SJSA1 (cell line): Measurements from ENCODE around the gene IFITM5. TPM values are rescaled to one million over a fixed set of nuclear protein-coding genes. Genes with fewer than 3 reads are reported as not detected.
"Not testable (repeated sequence)": the region's sequence is repeated elsewhere in the genome, so short reads cannot be mapped to it uniquely, and the experiment has no call there.

Experiments used
- DNase-seq, 2 experiments: peaks; one replicate each; pipeline ENCODE4 v3.0.0-alpha.2; 2015 to 2020; ENCODE audit warnings: low spot score in 2 of 2, low read depth in 1 of 2
- H3K27ac ChIP-seq: fragments of 250-450 bp; sonication (Bioruptor Pico); 2 replicates; pipeline ENCODE4 v1.5.1; 2020; ENCODE audit warnings: mild to moderate bottlenecking, moderate library complexity
- H3K27me3 ChIP-seq: fragments of 250-450 bp; sonication (Bioruptor Pico); replicated peaks from 2 replicates; pipeline ENCODE4 v1.5.1; 2020; ENCODE audit warnings: mild to moderate bottlenecking, moderate library complexity
- H3K36me3 ChIP-seq: fragments of 250-450 bp; sonication (Bioruptor Pico); 2 replicates; pipeline ENCODE4 v1.5.1; 2020; ENCODE audit warnings: mild to moderate bottlenecking
- H3K4me1 ChIP-seq: fragments of 250-450 bp; sonication (Bioruptor Pico); replicated peaks from 2 replicates; pipeline ENCODE4 v1.6.1; 2021; ENCODE audit warnings: mild to moderate bottlenecking
- H3K4me3 ChIP-seq: fragments of 250-450 bp; sonication (Bioruptor Pico); 2 replicates; pipeline ENCODE4 v1.5.1; 2020; ENCODE audit warnings: mild to moderate bottlenecking
- H3K9me3 ChIP-seq: fragments of 250-450 bp; sonication (Bioruptor Pico); replicated peaks from 2 replicates; pipeline ENCODE4 v1.5.1; 2020; ENCODE audit warnings: mild to moderate bottlenecking
- total RNA-seq: library from RNA; depleted of rRNA; stranded (reverse); fragments of >200 nt; shearing (Covaris generic); gene quantifications from 2 replicates; pipeline ENCODE4 v1.2.3, GENCODE V29; 2014; rRNA removed

The IFITM5 gene
- total RNA-seq, result not detected in 2 replicates

DNA sequence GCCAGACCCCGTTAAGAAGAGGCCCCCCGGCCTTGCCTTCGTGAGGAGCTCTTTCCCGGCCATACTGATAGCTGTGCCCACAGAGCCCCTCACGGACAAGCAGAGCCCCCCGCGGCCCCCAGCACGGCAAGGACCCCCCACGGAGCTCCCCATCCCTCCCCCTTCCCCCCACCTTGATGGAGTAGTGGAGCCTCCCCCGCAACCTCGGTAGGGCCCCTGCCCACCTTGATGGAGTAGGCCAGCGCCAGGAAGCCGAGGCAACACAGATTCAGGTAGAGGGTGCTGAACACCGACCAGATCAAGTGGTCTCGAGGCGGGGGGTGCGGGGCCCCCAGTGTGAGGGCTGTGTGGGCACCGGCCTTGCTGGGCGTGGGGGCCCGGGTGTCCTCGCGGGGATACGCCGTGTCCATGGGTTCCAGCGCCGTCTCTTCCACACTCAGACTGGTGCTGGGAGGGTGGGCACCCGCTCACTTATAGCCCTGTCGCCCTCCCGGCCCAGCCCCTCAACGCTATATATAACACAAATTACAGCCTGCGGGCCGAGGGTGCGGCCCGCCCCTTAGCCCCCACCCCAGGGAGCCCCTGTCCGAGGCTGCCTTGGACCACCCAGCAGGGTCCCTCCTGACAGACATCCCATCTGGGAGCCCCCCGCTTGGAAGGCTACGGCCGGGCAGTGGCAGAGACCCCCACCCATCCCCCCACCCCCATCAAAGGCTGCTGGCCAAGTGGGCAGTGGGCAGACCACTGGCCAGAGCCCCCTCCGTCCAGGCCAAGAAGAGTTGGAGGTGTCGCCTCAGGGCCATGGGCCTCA is at the start of gene IFITM5:
Gene IFITM5, minus strand, starts transcription at position 446 of the 811 bp plus-strand sequence. Its CDS starts 36 bp downstream, at position 410.
- Histone ChIP-seq H3K36me3 (no peaks in the 10 kb centered on the region), H3K27ac (no peak within 1 kb of the TSS), H3K27me3 (no peaks in the 10 kb centered on the region), H3K4me3 (no peak within 1 kb of the TSS), H3K9me3 (no peaks in the 10 kb centered on the region), H3K4me1 (peaks cover 15% of the 10 kb centered on the region)
- DNase-seq, result no peak

DNA sequence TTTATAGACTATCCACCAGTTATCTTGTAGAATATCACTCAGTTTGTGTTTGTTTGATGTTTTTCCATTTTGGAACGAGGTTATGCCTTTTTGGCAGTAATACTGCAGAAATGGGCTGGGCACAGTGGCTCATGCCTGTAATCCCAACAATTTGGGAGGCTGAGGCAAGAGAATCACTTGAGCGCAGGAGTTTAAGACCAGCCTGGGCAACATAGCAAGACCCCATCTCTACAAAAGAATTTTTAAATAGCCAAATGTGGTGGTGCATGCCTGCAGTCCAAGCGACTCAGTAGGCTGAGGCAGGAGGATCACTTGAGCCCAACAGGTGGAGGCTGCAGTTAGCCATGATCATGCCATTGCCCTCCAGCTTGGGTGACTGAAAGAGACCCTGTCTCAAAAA is 47.2 kb upstream of the IFITM5 start:
- DNase-seq, result no peak
- H3K36me3 ChIP-seq, result no peaks in the 10 kb centered on the region
- no peak overlapping the region for H3K4me3 ChIP-seq
- no peak overlapping the region for H3K27ac ChIP-seq
- no peaks in the 10 kb centered on the region for H3K9me3 ChIP-seq
- no peaks in the 10 kb centered on the region for H3K27me3 ChIP-seq
- 0 out of 2 replicates have a peak, but pooled peaks cover 8% of the 10 kb centered on the region for H3K4me1 ChIP-seq

DNA sequence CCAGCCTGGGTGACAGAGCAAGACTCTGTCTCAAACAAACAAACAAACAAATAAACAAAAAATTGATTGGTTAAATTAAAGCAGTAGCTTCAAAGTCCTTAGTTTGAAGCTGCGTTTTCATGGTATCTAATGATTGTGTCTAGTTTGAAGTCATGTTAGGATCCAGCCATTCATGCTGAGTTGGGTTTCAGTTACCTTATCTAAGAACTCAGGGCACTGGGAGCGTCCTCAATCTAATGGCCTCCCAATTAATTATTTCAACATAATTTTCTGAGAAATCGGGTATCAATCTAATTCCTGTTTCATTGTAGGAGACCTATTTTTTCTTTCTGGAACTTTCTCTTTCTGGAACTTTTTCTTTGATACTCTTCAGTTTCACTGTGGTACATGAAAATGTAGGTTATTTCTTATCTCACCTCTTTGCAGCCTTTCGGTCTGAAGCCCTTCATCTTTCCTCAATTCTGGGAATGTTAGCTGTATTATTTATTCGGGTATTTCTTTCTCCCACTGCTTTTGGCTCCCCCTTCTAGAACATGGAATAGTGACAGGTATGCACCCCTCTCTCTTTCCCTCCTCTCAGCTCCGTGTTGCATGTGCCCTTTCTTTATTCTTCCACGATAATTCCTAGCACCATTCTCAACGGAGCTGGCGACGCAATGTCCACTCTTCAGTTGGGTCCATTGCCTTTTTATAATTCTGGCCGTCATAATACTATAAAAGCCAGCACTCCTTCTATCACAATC is 45.7 kb upstream of the IFITM5 start:
- no peak overlapping the region for H3K4me3 ChIP-seq
- no peaks in the 10 kb centered on the region for H3K9me3 ChIP-seq
- no peaks in the 10 kb centered on the region for H3K27me3 ChIP-seq
- DNase-seq, result no peak
- no peaks in the 10 kb centered on the region for H3K36me3 ChIP-seq
- 0 out of 2 replicates have a peak, but pooled peaks cover 8% of the 10 kb centered on the region for H3K4me1 ChIP-seq
- no peak overlapping the region for H3K27ac ChIP-seq

- H3K27me3 ChIP-seq, result 0 out of 2 replicates have a peak, but pooled peaks cover 3% of the 10 kb centered on the region
- no peak for DNase-seq
- H3K27ac ChIP-seq, result no peak overlapping the region
- H3K9me3 ChIP-seq, result no peaks in the 10 kb centered on the region
- no peak overlapping the region for H3K4me3 ChIP-seq
- H3K36me3 ChIP-seq, result no peaks in the 10 kb centered on the region
- H3K4me1 ChIP-seq, result 0 out of 2 replicates have a peak, but pooled peaks cover 8% of the 10 kb centered on the region
Observed at GRCh38 chr11:342328-342727, 43.0 kb upstream of the IFITM5 start.

- Histone ChIP-seq H3K27me3 (0 out of 2 replicates have a peak, but pooled peaks cover 3% of the 10 kb centered on the region), H3K4me3 (no peak overlapping the region), H3K36me3 (no peaks in the 10 kb centered on the region), H3K4me1 (0 out of 2 replicates have a peak, but pooled peaks cover 8% of the 10 kb centered on the region), H3K9me3 (no peaks in the 10 kb centered on the region), H3K27ac (no peak overlapping the region)
- no peak for DNase-seq
Observed at GRCh38 chr11:340539-341512, 41.5 kb upstream of the IFITM5 start.

DNA sequence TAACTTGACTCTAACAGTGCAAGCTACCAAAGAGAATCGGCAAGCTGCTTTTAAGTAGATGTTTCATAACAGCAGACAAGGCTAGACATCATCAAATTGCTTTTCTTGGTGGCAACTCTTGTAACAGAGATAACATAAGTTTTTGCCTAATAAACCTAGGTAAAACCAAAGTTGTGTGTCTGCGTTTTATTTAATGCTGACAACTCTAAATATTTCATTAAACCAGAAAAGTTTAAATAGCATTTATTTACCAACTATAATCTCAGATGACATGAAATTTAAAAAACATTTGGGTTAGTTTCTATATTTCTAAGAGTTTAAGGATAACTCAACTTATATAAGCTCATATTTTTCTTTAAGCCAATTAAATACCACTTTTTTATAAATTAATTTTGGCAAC is 40.6 kb upstream of the IFITM5 start:
- Histone ChIP-seq H3K9me3 (no peaks in the 10 kb centered on the region), H3K4me3 (no peak overlapping the region), H3K27ac (no peak overlapping the region), H3K36me3 (no peaks in the 10 kb centered on the region), H3K27me3 (0 out of 2 replicates have a peak, but pooled peaks cover 3% of the 10 kb centered on the region), H3K4me1 (0 out of 2 replicates have a peak, but pooled peaks cover 8% of the 10 kb centered on the region)
- no peak for DNase-seq

- H3K36me3 ChIP-seq, result no peaks in the 10 kb centered on the region
- H3K27me3 ChIP-seq, result 0 out of 2 replicates have a peak, but pooled peaks cover 3% of the 10 kb centered on the region
- 0 out of 2 replicates have a peak, but pooled peaks cover 7% of the 10 kb centered on the region for H3K4me1 ChIP-seq
- H3K4me3 ChIP-seq, result no peak overlapping the region
- no peaks in the 10 kb centered on the region for H3K9me3 ChIP-seq
- H3K27ac ChIP-seq, result no peak overlapping the region
- DNase-seq, result no peak
Observed at GRCh38 chr11:337711-338110, 38.4 kb upstream of the IFITM5 start.

- no peaks in the 10 kb centered on the region for H3K9me3 ChIP-seq
- DNase-seq, result no peak
- H3K36me3 ChIP-seq, result no peaks in the 10 kb centered on the region
- H3K4me3 ChIP-seq, result no peak overlapping the region
- no peak overlapping the region for H3K27ac ChIP-seq
- H3K4me1 ChIP-seq, result no peaks in the 10 kb centered on the region
- 0 out of 2 replicates have a peak, but pooled peaks cover 3% of the 10 kb centered on the region for H3K27me3 ChIP-seq
Observed at GRCh38 chr11:336659-337198, 37.4 kb upstream of the IFITM5 start.

DNA sequence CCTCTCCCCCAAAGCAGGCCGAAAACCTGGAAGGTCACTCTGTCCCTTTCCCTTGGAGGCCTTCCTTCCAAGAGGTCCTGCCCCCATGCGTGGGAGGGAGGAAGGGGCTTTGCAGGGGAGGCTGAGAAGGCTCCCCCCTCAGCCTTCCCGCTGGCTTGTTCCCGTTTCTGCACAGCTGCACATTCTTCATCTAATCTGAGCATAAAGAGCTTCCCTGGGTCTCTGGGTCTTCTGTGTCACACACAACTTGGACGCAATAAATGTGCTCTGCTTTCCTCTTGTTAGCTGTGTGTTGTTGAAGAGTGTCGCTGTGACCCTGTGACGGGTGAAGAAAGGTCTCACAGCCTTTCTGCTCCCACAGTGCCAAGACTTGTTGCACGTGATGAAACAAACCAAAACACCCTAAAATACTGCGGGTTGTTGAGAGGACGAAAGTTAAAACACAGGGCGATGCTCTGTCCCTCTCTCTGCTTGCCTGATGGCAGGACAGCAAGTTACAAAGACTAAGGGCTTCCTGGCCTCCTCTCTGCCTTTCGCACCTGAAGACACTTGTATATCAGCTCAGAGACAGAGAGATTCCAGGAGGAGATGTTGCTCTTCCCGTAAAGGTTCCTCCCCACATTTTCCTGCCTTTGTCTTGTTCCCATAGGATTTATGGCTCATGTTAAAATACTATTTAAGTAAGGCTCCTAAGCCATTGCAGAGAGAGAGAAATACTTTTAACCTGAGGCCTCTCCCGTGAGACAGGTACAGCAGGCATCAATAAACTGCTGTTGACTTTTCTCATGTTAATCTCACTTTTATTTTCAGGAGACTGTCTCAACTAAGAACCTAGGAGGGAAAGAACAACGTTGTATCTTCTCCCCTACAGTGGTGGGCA is 36.7 kb upstream of the IFITM5 start:
- no peaks in the 10 kb centered on the region for H3K36me3 ChIP-seq
- H3K27me3 ChIP-seq, result 0 out of 2 replicates have a peak, but pooled peaks cover 3% of the 10 kb centered on the region
- no peak for DNase-seq
- no peak overlapping the region for H3K27ac ChIP-seq
- H3K4me3 ChIP-seq, result no peak overlapping the region
- no peaks in the 10 kb centered on the region for H3K4me1 ChIP-seq
- no peaks in the 10 kb centered on the region for H3K9me3 ChIP-seq

DNA sequence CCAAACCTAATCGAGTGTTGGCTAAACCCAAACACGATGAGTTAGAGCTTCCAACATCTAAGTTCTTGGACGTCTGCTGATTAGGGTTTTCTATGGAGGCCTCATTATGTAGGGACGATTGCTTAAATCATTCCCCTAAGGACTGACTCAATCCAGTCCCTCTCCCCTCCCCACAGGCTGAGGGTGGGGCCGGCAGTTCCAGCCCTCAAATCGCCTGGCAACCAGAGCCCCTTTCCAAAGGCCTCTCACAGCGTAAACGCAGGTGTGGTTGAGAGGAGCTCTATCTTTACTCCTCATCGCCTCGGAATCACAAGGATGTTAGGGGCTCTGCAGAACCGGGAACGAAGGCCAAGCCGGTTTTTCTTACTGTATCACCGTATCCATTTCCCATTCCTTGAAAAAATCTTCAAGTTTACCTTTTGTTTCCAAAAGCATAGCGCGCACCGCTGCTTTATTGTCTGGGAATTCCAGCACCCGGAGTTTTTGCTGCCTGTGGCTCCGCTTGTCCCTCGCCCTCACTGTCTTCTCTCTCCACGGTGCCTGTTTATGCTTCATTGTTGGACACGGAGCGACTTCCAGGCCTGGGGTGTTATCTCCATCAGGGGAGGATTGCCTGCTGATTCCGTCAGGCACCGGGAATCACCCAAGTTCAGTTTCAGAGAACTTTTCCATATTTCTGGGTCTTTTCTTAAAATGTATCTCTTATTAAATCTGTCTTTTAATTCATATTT is 35.1 kb upstream of the IFITM5 start:
- Histone ChIP-seq H3K27ac (no peak overlapping the region), H3K9me3 (no peaks in the 10 kb centered on the region), H3K4me1 (no peaks in the 10 kb centered on the region; the same call in 1 of the 2 replicates), H3K36me3 (no peaks in the 10 kb centered on the region), H3K27me3 (no peaks in the 10 kb centered on the region), H3K4me3 (no peak overlapping the region)
- DNase-seq, result no peak

DNA sequence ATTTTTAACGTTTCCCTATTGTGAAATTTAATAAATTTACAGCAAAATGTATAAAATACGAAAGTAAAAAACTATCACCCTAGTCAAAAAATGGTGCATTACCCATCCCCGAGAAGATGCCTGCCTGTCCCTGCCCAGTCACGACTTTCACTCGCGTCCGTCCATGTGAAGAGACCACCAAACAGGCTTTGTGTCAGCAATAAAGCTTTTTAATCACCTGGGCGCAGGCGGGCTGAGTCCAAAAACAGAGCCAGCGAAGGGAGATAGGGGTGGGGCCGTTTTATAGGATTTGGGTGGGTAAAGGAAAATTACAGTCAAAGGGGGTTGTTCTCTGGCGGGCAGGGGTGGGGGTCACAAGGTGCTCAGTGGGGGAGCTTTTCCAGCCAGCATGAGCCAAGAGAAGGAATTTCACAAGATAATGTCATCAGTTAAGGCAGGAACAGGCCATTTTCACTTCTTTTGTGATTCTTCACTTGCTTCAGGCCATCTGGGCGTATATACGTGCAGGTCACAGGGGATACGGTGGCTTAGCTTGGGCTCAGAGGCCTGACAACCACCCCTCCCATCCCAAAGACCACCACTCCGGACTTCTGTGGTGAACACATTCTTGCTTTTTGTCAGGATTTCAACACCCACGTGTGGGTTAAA is 34.4 kb upstream of the IFITM5 start:
- not testable (repeated sequence) for H3K27me3 ChIP-seq, H3K4me3 ChIP-seq, DNase-seq, H3K9me3 ChIP-seq, H3K4me1 ChIP-seq, H3K36me3 ChIP-seq, H3K27ac ChIP-seq
